ENCODE measurements around the gene UNC5A. TPM values are rescaled to one million over a fixed set of nuclear protein-coding genes. Genes with fewer than 3 reads are reported as not detected.

Gene UNC5A
- total and polyA plus RNA-seq, 3 experiments from 2014 or later, result not detected

- H3K4me3 ChIP-seq (ENCODE audit: low read length), result no peak overlapping the region
- Mint-ChIP-seq H3K4me1 (peaks cover 21 to 29% (median 21%) of the 10 kb centered on the region in 3 donors), H3K36me3 (no peaks in the 10 kb centered on the region), H3K27me3 (peaks cover 22 to 24% of the 10 kb centered on the region in 2 donors), H3K27ac (peak overlapping the region in 2 of 8 donors; percentile 63 to 84), H3K4me3 (peak overlapping the region in 1 of 7 donors; percentile 54), H3K9me3 (peaks cover 0 to 6% (median 4%) of the 10 kb centered on the region in 5 donors)
- CTCF ChIA-PET, result no interaction called here
- no peaks in the 10 kb centered on the region for H3K9me3 ChIP-seq (ENCODE audit: low read length)
- POLR2A ChIA-PET, result no interaction called here
- H3K36me3 ChIP-seq (ENCODE audit: insufficient read depth, low read length), result no peaks in the 10 kb centered on the region
- no peaks in the 10 kb centered on the region for H3K4me1 ChIP-seq (ENCODE audit: insufficient read depth, low read length)
- DNase-seq, result no peak
- H3K27me3 ChIP-seq (ENCODE audit: insufficient read depth, low read length, poor library complexity, severe bottlenecking), result no peaks in the 10 kb centered on the region
- no peak overlapping the region for H3K27ac ChIP-seq (ENCODE audit: low read depth, low read length)
Measured at GRCh38 chr5:176873541-176874172, 63.3 kb downstream of the UNC5A start.

GRCh38 chr5:176874198-176874780 is 63.9 kb downstream of the UNC5A start:
- Histone ChIP-seq H3K9me3 (ENCODE audit: low read length) (no peaks in the 10 kb centered on the region), H3K4me1 (ENCODE audit: insufficient read depth, low read length) (no peaks in the 10 kb centered on the region), H3K27ac (ENCODE audit: low read depth, low read length) (no peak overlapping the region), H3K36me3 (ENCODE audit: insufficient read depth, low read length) (no peaks in the 10 kb centered on the region), H3K4me3 (ENCODE audit: low read length) (no peak overlapping the region), H3K27me3 (ENCODE audit: insufficient read depth, low read length, poor library complexity, severe bottlenecking) (no peaks in the 10 kb centered on the region)
- H3K27me3 Mint-ChIP-seq, result peaks cover 24 to 29% of the 10 kb centered on the region in 2 donors
- CTCF ChIA-PET, result no interaction called here
- no peak for DNase-seq
- POLR2A ChIA-PET, result no interaction called here
- H3K36me3 Mint-ChIP-seq, result no peaks in the 10 kb centered on the region
- no peak overlapping the region for H3K27ac Mint-ChIP-seq
- H3K9me3 Mint-ChIP-seq, result peaks cover 0 to 6% (median 4%) of the 10 kb centered on the region in 5 donors
- H3K4me3 Mint-ChIP-seq, result peak overlapping the region in 2 of 7 donors; percentile 12 to 54
- peaks cover 21 to 29% (median 21%) of the 10 kb centered on the region in 3 donors for H3K4me1 Mint-ChIP-seq

GRCh38 chr5:176875014-176875550 is 64.7 kb downstream of the UNC5A start:
- no peak for DNase-seq
- CTCF ChIA-PET, result no interaction called here
- no peaks in the 10 kb centered on the region for H3K4me1 ChIP-seq (ENCODE audit: insufficient read depth, low read length)

GRCh38 chr5:176875783-176876505 is 65.6 kb downstream of the UNC5A start:
- ChIA-PET CTCF (no interaction called here), POLR2A (no interaction called here)
- H3K4me3 ChIP-seq (ENCODE audit: low read length), result no peak overlapping the region
- H3K4me1 ChIP-seq (ENCODE audit: insufficient read depth, low read length), result no peaks in the 10 kb centered on the region
- no peaks in the 10 kb centered on the region for H3K36me3 ChIP-seq (ENCODE audit: insufficient read depth, low read length)
- no peaks in the 10 kb centered on the region for H3K9me3 ChIP-seq (ENCODE audit: low read length)
- Mint-ChIP-seq H3K36me3 (no peaks in the 10 kb centered on the region), H3K27me3 (peaks cover 23 to 33% of the 10 kb centered on the region in 2 donors), H3K4me1 (peaks cover 17 to 22% (median 21%) of the 10 kb centered on the region in 3 donors), H3K9me3 (peaks cover 0 to 6% (median 4%) of the 10 kb centered on the region in 5 donors), H3K4me3 (peak overlapping the region in 4 of 7 donors; percentile 15 to 58 (median 38)), H3K27ac (peak overlapping the region in 2 of 8 donors; percentile 31 to 66)
- no peak for DNase-seq
- no peaks in the 10 kb centered on the region for H3K27me3 ChIP-seq (ENCODE audit: insufficient read depth, low read length, poor library complexity, severe bottlenecking)
- H3K27ac ChIP-seq (ENCODE audit: low read depth, low read length), result no peak overlapping the region

More at GRCh38 chr5:176875014-176875550, 64.7 kb downstream of the UNC5A start:
- H3K9me3 Mint-ChIP-seq, result peaks cover 0 to 6% (median 4%) of the 10 kb centered on the region in 5 donors
- Histone ChIP-seq H3K4me3 (ENCODE audit: low read length) (no peak overlapping the region), H3K27me3 (ENCODE audit: insufficient read depth, low read length, poor library complexity, severe bottlenecking) (no peaks in the 10 kb centered on the region), H3K27ac (ENCODE audit: low read depth, low read length) (no peak overlapping the region), H3K9me3 (ENCODE audit: low read length) (no peaks in the 10 kb centered on the region), H3K36me3 (ENCODE audit: insufficient read depth, low read length) (no peaks in the 10 kb centered on the region)
- peak overlapping the region in 2 of 8 donors; percentile 47 to 50 for H3K27ac Mint-ChIP-seq
- no peak overlapping the region for H3K4me3 Mint-ChIP-seq
- H3K27me3 Mint-ChIP-seq, result peaks cover 24 to 32% of the 10 kb centered on the region in 2 donors
- peaks cover 21 to 27% (median 21%) of the 10 kb centered on the region in 3 donors for H3K4me1 Mint-ChIP-seq
- POLR2A ChIA-PET, result no interaction called here
- no peaks in the 10 kb centered on the region for H3K36me3 Mint-ChIP-seq

GRCh38 chr5:176876506-176877431 is 66.4 kb downstream of the UNC5A start:
- DNase-seq, result no peak
- Histone ChIP-seq H3K4me3 (ENCODE audit: low read length) (no peak overlapping the region), H3K36me3 (ENCODE audit: insufficient read depth, low read length) (no peaks in the 10 kb centered on the region), H3K4me1 (ENCODE audit: insufficient read depth, low read length) (no peaks in the 10 kb centered on the region), H3K27me3 (ENCODE audit: insufficient read depth, low read length, poor library complexity, severe bottlenecking) (no peaks in the 10 kb centered on the region), H3K27ac (ENCODE audit: low read depth, low read length) (no peak overlapping the region), H3K9me3 (ENCODE audit: low read length) (no peaks in the 10 kb centered on the region)
- no peaks in the 10 kb centered on the region for H3K36me3 Mint-ChIP-seq
- peak overlapping the region in 1 of 8 donors; percentile 66 for H3K27ac Mint-ChIP-seq
- no peak overlapping the region for H3K4me3 Mint-ChIP-seq
- H3K9me3 Mint-ChIP-seq, result peaks cover 0 to 6% (median 4%) of the 10 kb centered on the region in 5 donors
- POLR2A ChIA-PET, result no interaction called here
- H3K27me3 Mint-ChIP-seq, result peaks cover 24 to 36% of the 10 kb centered on the region in 2 donors
- peaks cover 17 to 22% (median 21%) of the 10 kb centered on the region in 3 donors for H3K4me1 Mint-ChIP-seq
- CTCF ChIA-PET, result no interaction called here

- Histone ChIP-seq H3K9me3 (ENCODE audit: low read length) (no peaks in the 10 kb centered on the region), H3K36me3 (ENCODE audit: insufficient read depth, low read length) (no peaks in the 10 kb centered on the region), H3K4me1 (ENCODE audit: insufficient read depth, low read length) (no peaks in the 10 kb centered on the region), H3K4me3 (ENCODE audit: low read length) (no peak overlapping the region), H3K27ac (ENCODE audit: low read depth, low read length) (no peak overlapping the region), H3K27me3 (ENCODE audit: insufficient read depth, low read length, poor library complexity, severe bottlenecking) (no peaks in the 10 kb centered on the region)
- H3K4me3 Mint-ChIP-seq, result no peak overlapping the region
- H3K4me1 Mint-ChIP-seq, result peaks cover 17 to 22% (median 21%) of the 10 kb centered on the region in 3 donors
- H3K27ac Mint-ChIP-seq, result no peak overlapping the region
- peaks cover 0 to 4% (median 3%) of the 10 kb centered on the region in 5 donors for H3K9me3 Mint-ChIP-seq
- ChIA-PET CTCF (no interaction called here), POLR2A (no interaction called here)
- H3K27me3 Mint-ChIP-seq, result peaks cover 24 to 41% of the 10 kb centered on the region in 2 donors
- DNase-seq, result no peak
- no peaks in the 10 kb centered on the region for H3K36me3 Mint-ChIP-seq
Measured at GRCh38 chr5:176877793-176878331, 67.5 kb downstream of the UNC5A start.

GRCh38 chr5:176878463-176878862 is 68.1 kb downstream of the UNC5A start:
- no peak for DNase-seq
- Histone ChIP-seq H3K27ac (ENCODE audit: low read depth, low read length) (no peak overlapping the region), H3K27me3 (ENCODE audit: insufficient read depth, low read length, poor library complexity, severe bottlenecking) (no peaks in the 10 kb centered on the region), H3K4me3 (ENCODE audit: low read length) (no peak overlapping the region), H3K36me3 (ENCODE audit: insufficient read depth, low read length) (no peaks in the 10 kb centered on the region), H3K9me3 (ENCODE audit: low read length) (no peaks in the 10 kb centered on the region), H3K4me1 (ENCODE audit: insufficient read depth, low read length) (no peaks in the 10 kb centered on the region)
- CTCF ChIA-PET, result no interaction called here
- H3K27ac Mint-ChIP-seq, result no peak overlapping the region
- H3K4me1 Mint-ChIP-seq, result peaks cover 13 to 17% (median 16%) of the 10 kb centered on the region in 3 donors
- no peak overlapping the region for H3K4me3 Mint-ChIP-seq
- H3K9me3 Mint-ChIP-seq, result no peaks in the 10 kb centered on the region
- peaks cover 24 to 46% of the 10 kb centered on the region in 2 donors for H3K27me3 Mint-ChIP-seq
- H3K36me3 Mint-ChIP-seq, result no peaks in the 10 kb centered on the region
- POLR2A ChIA-PET, result no interaction called here

Measured in CD8-positive, alpha-beta memory T cell (primary cell).